Right ventricle myocardium inferior (tissue), 1 donor: Measurements from ENCODE around the gene SLC7A8. TPM values are rescaled to one million over a fixed set of nuclear protein-coding genes. Genes with fewer than 3 reads are reported as not detected.

Source experiments
- ATAC-seq: fragments of 200-7000 bp; cut with Tn5 transposase; one replicate; pipeline ENCODE4 v1.9.1; 2020; ENCODE audit warnings: mild to moderate bottlenecking, moderate library complexity
- DNase-seq: peaks from one replicate; pipeline ENCODE4 v3.0.0; 2021; ENCODE audit errors: missing footprints
- intact Hi-C: fragments of 100-400 bp; cut with DNase I; formaldehyde crosslinking; loops from one replicate; pipeline ENCODE4 v1.11.0; 2022
- total RNA-seq: library from RNA; stranded (reverse); fragmentation: NEBNext Ultra II Directional; extraction: Animal tissue kit (Norgen Biotek cat#: 25700); gene quantifications from one replicate; pipeline ENCODE4 v1.2.1, GENCODE V29; 2021
- donor health status: DM: no; HTN: yes; CAD: no; lungs with severe emphysema.

Gene SLC7A8
- total RNA-seq, 1 donor from 2014 or later: 11.5 TPM

GRCh38 chr14:23141706-23142444, 41.6 kb downstream of the SLC7A8 start:
- DNase-seq (peak; percentile 86), ATAC-seq (peak; percentile 89)
- intact Hi-C loops: no loop called here

- intact Hi-C loops: no loop called here
- ATAC-seq (no peak), DNase-seq (no peak)
Observed at GRCh38 chr14:23140371-23140770, 43.1 kb downstream of the SLC7A8 start.

DNA sequence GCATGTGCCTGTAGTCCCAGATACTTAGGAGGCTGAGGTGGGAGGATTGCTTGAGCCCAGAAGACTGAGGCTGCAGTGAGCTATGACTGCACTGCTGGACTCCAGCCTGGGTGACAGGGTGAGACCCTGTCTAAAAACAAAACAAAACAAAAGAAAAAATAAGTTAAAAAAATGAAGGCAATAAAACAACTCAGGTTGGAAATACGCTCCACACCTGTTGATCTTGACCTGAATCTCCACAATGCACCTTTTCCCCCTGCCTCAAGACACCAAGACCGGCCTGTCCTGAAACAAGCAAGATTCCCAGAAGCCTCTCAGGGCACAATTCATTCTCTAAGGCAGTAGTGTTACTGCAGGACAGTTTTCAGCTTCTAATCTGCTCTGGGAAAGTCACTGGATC, 43.6 kb downstream of the SLC7A8 start:
- ATAC-seq (no peak), DNase-seq (no peak)
- intact Hi-C loops: no loop called here

GRCh38 chr14:23137813-23138535, 45.5 kb downstream of the SLC7A8 start:
- DNase-seq (peak; percentile 17), ATAC-seq (no peak)
- intact Hi-C loops: no loop called here

DNA sequence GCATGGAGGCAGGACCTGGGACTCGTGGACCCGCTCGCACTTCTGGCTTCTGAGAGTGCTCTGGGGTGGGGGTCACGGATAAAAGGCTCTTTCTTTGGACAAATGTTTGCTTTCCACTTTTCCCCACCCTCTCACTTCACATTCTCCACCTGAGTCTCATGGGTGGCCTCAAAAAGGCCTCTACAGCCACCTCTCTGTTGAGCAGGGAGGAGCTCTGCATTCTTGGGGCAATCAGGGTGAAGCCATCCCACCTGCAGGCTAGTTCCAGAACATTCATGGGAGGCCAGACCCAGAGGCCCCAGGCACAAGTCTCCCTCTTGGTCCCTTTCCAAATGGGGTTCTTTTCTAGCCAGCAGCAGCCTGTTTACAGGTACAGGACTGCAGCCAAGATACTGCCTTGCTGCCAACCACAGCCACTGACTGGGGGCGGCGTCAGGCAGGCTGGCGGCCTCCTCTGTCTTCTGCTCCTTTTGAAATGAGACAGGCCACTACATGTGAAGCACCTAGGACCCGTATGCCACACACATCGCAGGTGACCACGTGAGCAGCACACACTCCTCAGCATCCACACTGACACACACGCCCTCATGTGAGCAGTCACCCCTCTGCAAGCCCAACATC, 46.2 kb downstream of the SLC7A8 start:
- ATAC-seq (peak; percentile 14), DNase-seq (peak; percentile 50)
- intact Hi-C loops: no loop called here

- DNase-seq (no peak), ATAC-seq (no peak)
- intact Hi-C loops: no loop called here
Observed at GRCh38 chr14:23136566-23137133, 46.8 kb downstream of the SLC7A8 start.

DNA sequence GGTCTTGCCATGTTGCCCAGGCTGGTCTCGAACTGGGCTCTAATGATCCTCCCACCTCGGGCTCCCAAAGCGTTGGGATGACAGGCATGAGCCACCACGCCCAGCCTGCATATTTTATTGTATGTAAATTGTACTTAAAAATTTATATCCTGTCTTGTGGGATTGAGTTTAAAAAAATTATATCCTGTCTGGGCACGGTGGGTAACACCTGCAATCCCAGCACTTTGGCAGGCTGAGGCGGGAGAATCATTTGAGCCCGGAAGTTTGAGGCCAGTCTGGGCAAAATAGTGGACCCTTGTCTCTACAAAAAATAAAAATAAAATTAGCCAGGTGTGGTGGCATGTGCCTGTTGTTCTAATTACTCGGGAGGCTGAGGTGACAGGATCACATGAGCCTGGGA, 50.5 kb downstream of the SLC7A8 start:
- peak; percentile 30 for DNase-seq
- intact Hi-C loops: no loop called here
- no peak for ATAC-seq

DNA sequence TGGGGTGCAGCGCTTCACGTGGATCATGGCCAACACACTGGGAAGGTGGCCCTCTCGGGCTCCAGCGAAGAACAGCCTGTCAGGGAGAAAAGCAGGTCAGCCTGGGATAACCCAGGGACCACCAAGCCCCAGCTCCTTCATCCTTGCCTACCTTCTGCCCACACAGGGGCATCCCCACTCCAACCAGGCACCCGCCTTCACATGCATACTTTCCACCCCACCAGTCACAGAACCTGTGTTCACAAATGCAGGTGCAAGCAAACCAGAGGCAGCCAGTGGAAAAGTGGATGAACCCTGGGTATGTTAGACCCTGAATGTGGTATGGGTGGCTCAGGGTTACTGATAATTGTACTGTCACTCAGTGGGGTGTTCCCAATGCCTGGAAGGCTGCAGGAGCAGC, 52.0 kb downstream of the SLC7A8 start:
- ATAC-seq (no peak), DNase-seq (peak; percentile 7)
- intact Hi-C loops: no loop called here

- DNase-seq: peak; percentile 71
- intact Hi-C loops: no loop called here
- ATAC-seq: no peak
Observed at GRCh38 chr14:23130871-23131270, 52.6 kb downstream of the SLC7A8 start.

GRCh38 chr14:23129759-23130316, 53.6 kb downstream of the SLC7A8 start:
- DNase-seq (no peak), ATAC-seq (no peak)
- intact Hi-C loops: no loop called here

GRCh38 chr14:23128969-23129758, 54.3 kb downstream of the SLC7A8 start:
- ATAC-seq: no peak
- intact Hi-C loops: no loop called here

GRCh38 chr14:23127861-23128260, 55.6 kb downstream of the SLC7A8 start:
- no peak for DNase-seq
- intact Hi-C loops: no loop called here
- ATAC-seq: no peak

More at GRCh38 chr14:23128969-23129758, 54.3 kb downstream of the SLC7A8 start:
- DNase-seq: no peak

DNA sequence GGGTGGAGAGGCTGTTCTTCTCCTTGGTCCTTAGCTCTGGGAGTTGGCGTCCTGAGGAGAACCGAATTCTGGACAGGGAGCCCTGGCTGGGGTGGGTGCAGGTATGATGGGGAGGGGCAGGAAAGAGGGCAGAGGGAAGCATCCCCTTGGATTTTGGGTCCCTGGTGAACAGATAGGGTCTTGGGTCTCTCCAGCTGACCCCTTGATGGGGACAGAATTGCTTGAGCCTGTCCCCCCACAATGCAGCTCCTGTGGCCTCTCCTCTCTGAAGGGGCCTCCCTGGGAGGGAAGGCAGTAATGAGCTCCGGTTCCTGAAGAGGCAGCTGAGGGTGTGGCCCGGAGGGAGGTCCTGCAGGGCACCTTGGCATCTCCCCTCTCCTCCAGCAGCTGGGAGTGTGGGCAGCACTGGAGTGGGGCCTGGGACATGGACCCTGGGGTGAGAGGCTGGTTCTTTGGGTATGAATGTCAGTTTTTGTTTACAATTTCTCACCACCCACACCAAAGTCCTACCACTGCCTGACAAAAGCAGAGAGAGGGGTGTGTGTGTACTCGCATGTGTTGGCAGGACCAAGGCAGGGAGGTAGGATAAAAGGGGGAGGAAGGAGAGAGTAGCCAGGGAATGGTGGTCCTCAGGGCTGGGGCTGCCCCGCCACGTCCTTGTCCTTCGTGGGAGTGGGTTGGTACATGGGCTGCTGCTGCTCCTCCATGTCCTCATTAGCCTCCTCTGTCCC, 56.7 kb downstream of the SLC7A8 start:
- DNase-seq (no peak), ATAC-seq (no peak)
- intact Hi-C loops: no loop called here

DNA sequence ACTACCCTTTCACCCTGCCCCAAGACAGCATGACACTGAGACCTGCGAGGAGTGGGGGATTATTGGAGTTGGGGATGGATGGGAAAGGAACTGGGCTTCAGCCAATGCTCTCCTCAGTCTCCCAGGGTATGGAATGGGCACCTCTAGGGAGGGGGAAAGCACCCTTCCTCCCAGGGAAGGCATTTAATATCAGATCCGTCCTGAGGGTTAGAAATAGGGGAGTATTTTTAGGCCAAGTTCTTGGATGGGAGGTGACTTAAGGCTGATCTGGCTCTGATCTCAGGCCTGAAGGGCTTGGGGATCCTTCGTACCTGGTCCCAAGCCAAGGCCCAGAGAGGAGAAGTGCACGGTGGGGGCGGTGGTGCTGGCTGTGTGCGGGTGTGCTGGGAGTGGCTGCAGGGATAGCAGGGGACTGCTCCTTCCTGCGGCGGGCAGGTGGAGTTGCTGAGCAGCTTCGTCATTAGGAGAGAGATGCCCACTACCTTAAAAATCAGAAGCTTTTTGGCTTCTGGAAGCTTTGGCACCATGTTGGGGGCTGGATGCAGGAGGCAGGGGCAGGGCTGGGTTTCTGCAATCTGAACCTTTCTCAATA, 57.4 kb downstream of the SLC7A8 start:
- DNase-seq (no peak), ATAC-seq (peak; percentile 32)
- intact Hi-C loops: no loop called here

DNA sequence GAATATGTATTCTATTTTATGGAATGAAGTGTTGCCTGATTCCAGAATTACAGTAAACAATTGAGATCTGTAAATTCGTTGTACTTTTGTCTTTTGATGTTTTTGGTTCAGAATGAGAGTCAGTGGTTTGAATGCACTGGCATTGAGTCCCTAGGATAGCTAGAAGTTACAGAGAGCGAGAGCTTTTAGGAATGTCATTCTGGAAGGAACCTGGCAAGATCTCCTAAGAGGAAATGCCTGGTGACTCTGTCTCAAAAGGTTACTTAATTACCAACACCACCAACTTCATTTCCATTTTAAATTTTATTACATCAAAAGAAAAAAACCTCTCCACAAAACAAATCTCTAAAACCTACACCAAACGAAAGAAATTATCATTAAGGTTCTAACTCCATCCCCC, 58.4 kb downstream of the SLC7A8 start:
- no peak for DNase-seq
- intact Hi-C loops: no loop called here
- ATAC-seq: no peak

DNA sequence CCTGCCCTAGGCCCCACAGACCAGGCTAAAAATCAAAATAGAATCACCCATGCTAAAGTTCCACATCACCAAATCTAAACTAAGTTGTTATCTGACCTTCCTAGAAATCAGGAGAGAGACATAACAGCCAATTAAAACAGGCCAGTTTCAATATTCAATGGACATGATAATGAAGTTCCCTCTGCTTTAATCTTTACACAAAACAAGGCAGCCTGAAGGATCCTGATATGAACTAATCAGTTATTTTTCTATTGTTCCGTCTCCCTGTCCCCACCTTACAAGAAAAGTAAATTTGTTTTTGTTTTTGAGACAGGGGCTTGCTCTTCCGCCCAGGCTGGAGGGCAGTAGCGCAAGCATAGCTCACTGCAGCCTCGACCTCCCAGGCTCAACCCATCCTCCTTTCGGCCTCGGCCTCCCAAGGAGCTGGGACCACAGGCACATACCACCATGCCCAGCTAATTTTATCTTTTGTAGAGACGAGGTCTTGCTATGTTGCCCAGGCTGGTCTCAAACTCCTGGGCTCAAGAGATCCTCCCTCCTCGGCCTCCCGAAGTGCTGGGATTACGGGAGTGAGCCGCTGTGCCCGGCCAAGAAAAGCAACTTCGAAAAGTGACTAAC, 59.0 kb downstream of the SLC7A8 start:
- intact Hi-C loops: loop anchor here (5.0 kb wide), 1 partner anchor 173 kb away; no protein-coding TSS in a partner anchor
- ATAC-seq (no peak), DNase-seq (no peak)

DNA sequence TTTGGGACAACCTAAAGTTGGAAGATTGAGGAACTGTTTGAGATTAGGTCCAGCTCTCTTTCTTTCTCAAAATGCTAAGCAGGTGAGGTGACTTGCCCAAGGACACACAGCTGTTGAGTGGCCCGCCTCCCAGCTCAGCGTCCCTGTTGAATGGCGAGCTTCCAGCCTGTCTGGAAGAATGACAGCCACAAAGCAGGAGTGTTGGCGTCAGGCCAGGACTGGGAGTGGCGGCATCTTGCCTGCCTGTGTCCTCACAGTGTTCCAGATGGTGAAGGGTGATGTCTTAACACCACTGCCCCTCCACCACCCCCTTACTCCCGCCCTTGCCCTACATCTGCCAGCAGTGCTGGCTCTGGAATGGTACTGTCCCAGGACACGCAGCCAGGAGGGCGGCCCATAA, 60.0 kb downstream of the SLC7A8 start:
- ATAC-seq: peak; percentile 73
- intact Hi-C loops: loop anchor here (5.0 kb wide), 1 partner anchor 174 kb away; no protein-coding TSS in a partner anchor
- peak; percentile 84 for DNase-seq
